Testis (tissue), 3 donors: ENCODE data around the gene SLC34A3. TPM values are rescaled to one million over a fixed set of nuclear protein-coding genes. Genes with fewer than 3 reads are reported as not detected.

Source experiments
- DNase-seq: peaks from one replicate; pipeline ENCODE4 v3.0.0-alpha.2; 2019
- H3K27ac ChIP-seq, 2 donors: fragments of 200-600 bp; sonication (generic); one replicate each; pipeline ENCODE4 v1.5.1; 2019
- H3K27me3 ChIP-seq: fragments of 200-600 bp; sonication (generic); one replicate; pipeline ENCODE4 v1.5.1; 2019
- H3K36me3 ChIP-seq: fragments of 200-600 bp; sonication (generic); one replicate; pipeline ENCODE4 v1.5.1; 2017; ENCODE audit warnings: low read depth; ENCODE audit errors: missing control alignments
- H3K4me1 ChIP-seq: fragments of 200-600 bp; sonication (generic); one replicate; pipeline ENCODE4 v1.5.1; 2019
- H3K4me3 ChIP-seq, 2 donors: fragments of 200-600 bp; sonication (generic); one replicate each; pipeline ENCODE4 v1.5.1; 2017 to 2019
- H3K9me3 ChIP-seq: fragments of 200-600 bp; sonication (generic); one replicate; pipeline ENCODE4 v1.5.1; 2017
- POLR2A ChIP-seq: fragments of 450-650 bp; IDR thresholded peaks from one replicate; pipeline ENCODE4 v1.6.1; 2017; ENCODE audit warnings: antibody characterized with exemption, mild to moderate bottlenecking, moderate library complexity
- WGBS, 2 donors: methylation state at CpG; one replicate each; pipeline ENCODE4 v1.1.5; 2018; 5-methylcytosine and 5-hydroxymethylcytosine counted together
- intact Hi-C: fragments of 100-400 bp; cut with DNase I; formaldehyde crosslinking; loops from one replicate; pipeline ENCODE4 v1.15.1; 2023; ENCODE audit warnings: low total_unique reads
- polyA plus RNA-seq: library from polyadenylated mRNA; stranded (reverse); fragments of 350-450 nt; fragmentation: Illumina TruSeq; extraction: RNeasy Lipid Tissue Mini Kit (QIAGEN cat#74804); gene quantifications from one replicate; pipeline ENCODE4 v1.2.3, GENCODE V29; 2014; ENCODE audit warnings: low read depth, low replicate concordance; ENCODE audit not compliant: insufficient read depth
- total RNA-seq, 2 donors: library from RNA; depleted of rRNA; stranded (reverse); fragments of >200 nt; gene quantifications; one replicate each; pipeline ENCODE4 v1.2.3, GENCODE V29; 2016
- TF ChIP-seq, protein P1 (sequence below), 3 experiments: fragments of 450-650 bp in 2 of 3; fragments of 200-600 bp in 1 of 3; sonication (generic) in 1 of 3; IDR thresholded peaks; one replicate each; pipeline ENCODE4 v1.5.1; 2016 to 2019; ENCODE audit warnings: antibody characterized with exemption in 3 of 3, mild to moderate bottlenecking in 2 of 3, moderate library complexity in 1 of 3

The SLC34A3 gene
- total and polyA plus RNA-seq, 3 donors from 2014 or later, result 0.15 to 0.25 (median 0.24) TPM

DNA sequence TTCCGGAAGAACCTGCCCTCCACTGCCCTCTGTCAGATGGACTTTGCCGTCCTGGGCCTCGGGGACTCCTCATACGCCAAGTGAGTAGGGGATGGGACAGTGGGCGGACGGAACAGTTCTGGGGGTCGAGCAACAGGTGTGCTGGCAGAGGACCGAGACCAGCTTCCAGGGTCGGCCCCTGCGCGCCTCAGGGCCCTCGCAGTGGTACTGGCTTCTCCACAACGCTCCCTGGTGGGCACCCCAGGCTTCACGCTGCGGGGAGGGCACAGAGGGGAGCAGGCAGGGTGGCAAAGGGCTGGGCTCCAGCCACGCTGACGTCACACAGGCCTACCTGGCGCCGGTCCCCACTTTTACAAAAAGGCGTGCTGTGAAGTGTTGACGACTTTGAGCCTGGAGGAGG, 18.2 kb upstream of the SLC34A3 start:
- H3K27ac ChIP-seq, result no peak overlapping the region
- no peaks in the 10 kb centered on the region for H3K9me3 ChIP-seq
- DNase-seq, result no peak
- intact Hi-C loops, result no loop called here
- TF ChIP-seq POLR2A, result no peak
- H3K4me1 ChIP-seq, result peaks cover 9% of the 10 kb centered on the region
- H3K36me3 ChIP-seq, result no peaks in the 10 kb centered on the region
- 80 to 88% methylated on average over 2 to 21 of the region's 21 CpGs for WGBS, 2 donors
- H3K4me3 ChIP-seq, result no peak overlapping the region
- no peaks in the 10 kb centered on the region for H3K27me3 ChIP-seq

DNA sequence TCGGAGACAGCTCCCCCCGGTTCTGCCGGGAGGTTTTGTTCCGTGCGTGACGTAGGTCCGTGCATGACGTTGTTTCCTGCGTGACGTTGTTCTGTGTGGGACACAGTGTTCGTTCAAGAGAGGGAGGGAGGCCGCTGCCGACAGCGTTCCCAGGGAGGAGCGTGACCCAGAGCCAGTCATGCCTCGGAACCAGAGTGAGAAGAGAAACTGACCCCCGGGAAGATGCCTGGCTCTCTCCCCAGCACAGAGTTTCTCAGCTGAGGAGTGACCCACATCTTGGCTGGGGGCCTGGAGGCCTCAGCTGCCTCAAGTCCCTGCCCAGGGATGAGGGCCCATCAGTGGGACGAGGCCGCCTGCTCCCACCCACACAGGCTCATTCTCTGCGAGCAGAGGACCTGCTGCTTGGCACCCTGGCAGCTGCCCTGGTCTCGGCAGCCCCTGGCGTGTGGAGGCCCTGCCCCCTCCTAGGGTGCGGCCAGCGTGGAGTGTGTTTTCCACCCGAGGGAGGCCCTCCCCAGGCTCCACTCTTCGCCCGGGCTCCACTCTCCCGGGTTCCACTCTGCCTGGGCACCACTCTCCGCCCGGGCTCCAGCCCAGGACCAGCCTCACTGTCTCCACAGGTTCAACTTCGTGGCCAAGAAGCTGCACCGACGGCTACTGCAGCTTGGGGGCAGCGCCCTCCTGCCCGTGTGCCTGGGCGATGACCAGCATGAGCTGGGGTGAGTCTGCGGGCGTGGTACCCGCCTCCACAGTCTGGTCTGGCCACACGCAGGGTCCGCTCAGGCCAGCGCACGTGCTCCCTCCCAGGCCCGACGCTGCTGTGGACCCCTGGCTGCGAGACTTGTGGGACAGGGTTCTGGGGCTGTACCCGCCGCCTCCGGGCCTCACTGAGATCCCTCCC, 17.3 kb upstream of the SLC34A3 start:
- H3K4me1 ChIP-seq, result peaks cover 9% of the 10 kb centered on the region
- no peak overlapping the region for H3K4me3 ChIP-seq
- no peaks in the 10 kb centered on the region for H3K27me3 ChIP-seq
- TF ChIP-seq POLR2A, result no peak
- TF ChIP-seq, protein P1, sequence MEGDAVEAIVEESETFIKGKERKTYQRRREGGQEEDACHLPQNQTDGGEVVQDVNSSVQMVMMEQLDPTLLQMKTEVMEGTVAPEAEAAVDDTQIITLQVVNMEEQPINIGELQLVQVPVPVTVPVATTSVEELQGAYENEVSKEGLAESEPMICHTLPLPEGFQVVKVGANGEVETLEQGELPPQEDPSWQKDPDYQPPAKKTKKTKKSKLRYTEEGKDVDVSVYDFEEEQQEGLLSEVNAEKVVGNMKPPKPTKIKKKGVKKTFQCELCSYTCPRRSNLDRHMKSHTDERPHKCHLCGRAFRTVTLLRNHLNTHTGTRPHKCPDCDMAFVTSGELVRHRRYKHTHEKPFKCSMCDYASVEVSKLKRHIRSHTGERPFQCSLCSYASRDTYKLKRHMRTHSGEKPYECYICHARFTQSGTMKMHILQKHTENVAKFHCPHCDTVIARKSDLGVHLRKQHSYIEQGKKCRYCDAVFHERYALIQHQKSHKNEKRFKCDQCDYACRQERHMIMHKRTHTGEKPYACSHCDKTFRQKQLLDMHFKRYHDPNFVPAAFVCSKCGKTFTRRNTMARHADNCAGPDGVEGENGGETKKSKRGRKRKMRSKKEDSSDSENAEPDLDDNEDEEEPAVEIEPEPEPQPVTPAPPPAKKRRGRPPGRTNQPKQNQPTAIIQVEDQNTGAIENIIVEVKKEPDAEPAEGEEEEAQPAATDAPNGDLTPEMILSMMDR (IDR thresholded peaks at IDR 0.05), result no peak
- H3K9me3 ChIP-seq, result no peaks in the 10 kb centered on the region
- H3K36me3 ChIP-seq, result no peaks in the 10 kb centered on the region
- DNase-seq, result no peak
- 90 to 94% methylated on average over 21 to 32 of the region's 49 CpGs for WGBS, 2 donors
- intact Hi-C loops, result no loop called here
- H3K27ac ChIP-seq, result no peak overlapping the region

DNA sequence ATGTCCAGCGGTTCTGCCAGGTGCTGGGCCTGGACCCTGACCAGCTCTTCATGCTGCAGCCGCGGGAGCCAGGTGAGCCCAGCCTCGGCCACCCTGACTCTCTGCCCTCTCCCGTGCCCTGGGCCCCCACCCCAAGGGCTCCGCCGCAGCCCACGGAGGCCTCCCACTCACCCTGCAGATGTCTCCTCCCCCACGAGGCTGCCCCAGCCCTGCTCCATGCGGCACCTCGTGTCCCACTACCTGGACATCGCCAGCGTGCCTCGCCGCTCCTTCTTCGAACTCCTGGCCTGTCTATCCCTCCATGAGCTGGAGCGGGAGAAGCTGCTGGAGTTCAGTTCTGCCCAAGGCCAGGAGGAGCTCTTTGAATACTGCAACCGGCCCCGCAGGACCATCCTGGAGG, 16.1 kb upstream of the SLC34A3 start:
- Histone ChIP-seq H3K27me3 (no peaks in the 10 kb centered on the region), H3K36me3 (no peaks in the 10 kb centered on the region), H3K9me3 (no peaks in the 10 kb centered on the region), H3K27ac (no peak overlapping the region), H3K4me1 (peaks cover 14% of the 10 kb centered on the region), H3K4me3 (no peak overlapping the region)
- TF ChIP-seq, protein P1 (IDR thresholded peaks at IDR 0.05), result no peak
- TF ChIP-seq POLR2A, result no peak
- DNase-seq, result no peak
- intact Hi-C loops, result no loop called here
- WGBS, 2 donors, result 76 to 86% methylated on average over 10 to 19 of the region's 19 CpGs

DNA sequence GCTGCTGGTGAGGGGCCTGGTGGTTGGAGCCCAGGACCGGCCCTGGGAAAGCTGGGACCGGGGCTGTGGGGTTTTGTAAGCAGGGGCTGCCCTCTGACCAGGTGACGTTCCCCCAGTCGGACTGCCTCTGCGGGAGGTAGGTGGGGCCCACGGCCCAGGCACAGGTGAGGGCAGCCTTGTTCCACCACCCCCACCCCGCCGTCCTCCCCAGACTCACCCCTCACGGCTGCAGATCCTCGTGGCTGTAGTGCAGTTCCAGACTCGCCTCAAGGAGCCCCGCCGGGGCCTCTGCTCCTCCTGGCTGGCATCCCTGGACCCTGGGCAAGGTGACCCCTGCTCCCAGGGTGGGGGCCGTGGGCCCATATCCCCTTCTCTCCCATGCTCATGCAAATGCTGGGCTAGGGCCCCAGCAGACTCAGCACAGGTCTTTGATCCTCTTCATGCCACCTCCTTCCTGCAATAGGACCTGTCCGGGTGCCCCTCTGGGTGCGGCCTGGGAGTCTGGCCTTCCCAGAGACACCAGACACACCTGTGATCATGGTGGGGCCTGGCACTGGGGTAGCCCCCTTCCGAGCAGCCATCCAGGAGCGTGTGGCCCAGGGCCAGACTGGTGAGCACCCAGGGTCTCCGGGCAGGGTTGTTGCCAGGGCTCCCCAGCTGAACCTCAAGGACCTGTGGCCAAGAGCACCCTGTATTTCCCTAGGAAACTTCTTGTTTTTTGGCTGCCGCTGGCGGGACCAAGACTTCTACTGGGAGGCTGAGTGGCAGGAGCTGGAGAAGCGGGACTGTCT, 15.3 kb upstream of the SLC34A3 start:
- Histone ChIP-seq H3K27me3 (no peaks in the 10 kb centered on the region), H3K27ac (no peak overlapping the region), H3K4me1 (peaks cover 14% of the 10 kb centered on the region), H3K4me3 (no peak overlapping the region), H3K36me3 (no peaks in the 10 kb centered on the region), H3K9me3 (no peaks in the 10 kb centered on the region)
- 92 to 95% methylated on average over 11 to 20 of the region's 22 CpGs for WGBS, 2 donors
- intact Hi-C loops, result no loop called here
- TF ChIP-seq, protein P1 (IDR thresholded peaks at IDR 0.05), result no peak
- no peak for TF ChIP-seq POLR2A
- no peak for DNase-seq
